H1 (cell line): ENCODE measurements around the gene MEF2A. TPM values are rescaled to one million over a fixed set of nuclear protein-coding genes. Genes with fewer than 3 reads are reported as not detected.

Experiments used
- CTCF ChIA-PET: fragments of 300-600 bp; sonication (Branson Sonifier 250); formaldehyde crosslinking; loops from one replicate; lab custom pipeline; 2021; ENCODE audit not compliant: partially characterized antibody; lab: Charles Lee
- POLR2A ChIA-PET: fragments of 300-600 bp; sonication (Branson Sonifier 250); formaldehyde crosslinking; loops from one replicate; lab custom pipeline; 2021; ENCODE audit warnings: inconsistent platforms; ENCODE audit not compliant: partially characterized antibody; lab: Charles Lee
- DNase-seq, 2 experiments: peaks; one replicate each; pipeline versions ENCODE4 v3.0.0 to v3.0.0-alpha.2; 2010 to 2022; ENCODE audit warnings: low spot score in 2 of 2, low read depth in 1 of 2, mixed read lengths in 1 of 2
- FAIRE-seq: peaks from 2 replicates; lab custom pipeline; 2011; peaks lifted over from hg19 to GRCh38; lab: Jason Lieb, UNC
- H2AFZ ChIP-seq: 2 replicates; pipeline ENCODE4 v1.8.1; 2012; ENCODE audit warnings: low read length, inconsistent platforms
- H2AK5ac ChIP-seq: 2 replicates; pipeline ENCODE4 v1.6.1; 2013; ENCODE audit warnings: low read depth, low read length
- H2BK120ac ChIP-seq: replicated peaks from 2 replicates; pipeline ENCODE3; 2013; ENCODE audit warnings: low read depth, low read length, inconsistent platforms
- H2BK12ac ChIP-seq: 2 replicates; pipeline ENCODE4 v1.6.1; 2013; ENCODE audit warnings: low read depth, low read length
- H2BK15ac ChIP-seq: 2 replicates; pipeline ENCODE4 v1.6.1; 2013; ENCODE audit warnings: low read length
- H2BK20ac ChIP-seq: 2 replicates; pipeline ENCODE4 v1.6.1; 2013; ENCODE audit warnings: low read length
- H2BK5ac ChIP-seq: 2 replicates; pipeline ENCODE4 v1.6.1; 2013; ENCODE audit warnings: low read depth, low read length
- H3K14ac ChIP-seq: 2 replicates; pipeline ENCODE4 v1.6.1; 2013; ENCODE audit warnings: inconsistent platforms; ENCODE audit not compliant: insufficient read length
- H3K18ac ChIP-seq: 2 replicates; pipeline ENCODE4 v1.6.1; 2013; ENCODE audit warnings: low read length; ENCODE audit errors: extremely low read depth
- H3K23ac ChIP-seq: 2 replicates; pipeline ENCODE4 v1.6.1; 2013; ENCODE audit warnings: inconsistent platforms; ENCODE audit not compliant: insufficient read length
- H3K23me2 ChIP-seq: 2 replicates; pipeline ENCODE4 v1.6.1; 2013; ENCODE audit warnings: low read depth, low read length
- H3K27ac ChIP-seq: 2 replicates; pipeline ENCODE4 v1.6.1; 2011; ENCODE audit warnings: low read depth, low read length, inconsistent platforms
- H3K27me3 ChIP-seq, 4 experiments: replicated peaks in 1 of 4; 1 replicate in 1 of 4; 2 replicates in 3 of 4; pipeline versions ENCODE4 v1.6.1 to v1.8.1; 2011 to 2013; ENCODE audit warnings: low read length in 3 of 4, mild to moderate bottlenecking in 3 of 4, inconsistent platforms in 2 of 4, mixed read lengths in 2 of 4, moderate library complexity in 1 of 4; ENCODE audit not compliant: control insufficient read depth in 3 of 4, insufficient read depth in 3 of 4; ENCODE audit errors: extremely low read depth in 1 of 4
- H3K36me3 ChIP-seq, 4 experiments: 2 replicates each; pipeline versions ENCODE4 v1.6.1 to v1.8.1; 2011 to 2013; ENCODE audit warnings: mild to moderate bottlenecking in 4 of 4, low read length in 3 of 4, moderate library complexity in 2 of 4, control low read depth in 1 of 4, inconsistent platforms in 1 of 4; ENCODE audit not compliant: insufficient read depth in 4 of 4, control insufficient read depth in 2 of 4
- H3K4ac ChIP-seq: replicated peaks from 2 replicates; pipeline ENCODE3; 2013; ENCODE audit warnings: low read length, low read depth, mixed read lengths, inconsistent platforms; ENCODE audit not compliant: insufficient read length
- H3K4me1 ChIP-seq, 4 experiments: replicated peaks in 1 of 4; 1 replicate in 1 of 4; 2 replicates in 3 of 4; pipeline versions ENCODE4 v1.6.1 to v1.8.1; 2011 to 2013; ENCODE audit warnings: low read length in 3 of 4, inconsistent platforms in 2 of 4, mixed read lengths in 1 of 4; ENCODE audit not compliant: insufficient read depth in 4 of 4, control insufficient read depth in 3 of 4
- H3K4me2 ChIP-seq, 2 experiments: 2 replicates each; pipeline versions ENCODE4 v1.6.1 to v1.8.1; 2011 to 2013; ENCODE audit warnings: low read depth in 2 of 2, low read length in 2 of 2, control low read depth in 1 of 2, inconsistent platforms in 1 of 2, mild to moderate bottlenecking in 1 of 2; ENCODE audit not compliant: insufficient read depth in 1 of 2
- H3K4me3 ChIP-seq, 4 experiments: fragments of 200-600, 300-600 bp in 1 of 4; sonication (generic), shearing (Covaris generic), sonication (Bioruptor Twin) in 1 of 4; 2 replicates each; pipeline versions ENCODE4 v1.5.1 to v1.8.1; 2011 to 2016; ENCODE audit warnings: low read length in 4 of 4, low read depth in 3 of 4, control low read depth in 2 of 4, inconsistent platforms in 2 of 4, mild to moderate bottlenecking in 2 of 4, mixed read lengths in 1 of 4, moderate library complexity in 1 of 4; ENCODE audit not compliant: insufficient read depth in 2 of 4; ENCODE audit errors: extremely low read depth in 1 of 4
- H3K56ac ChIP-seq: replicated peaks from 2 replicates; pipeline ENCODE3; 2013; ENCODE audit warnings: low read depth, mild to moderate bottlenecking, mixed read lengths, low read length, inconsistent platforms; ENCODE audit not compliant: insufficient read length
- H3K79me1 ChIP-seq: 2 replicates; pipeline ENCODE4 v1.6.1; 2013; ENCODE audit warnings: low read depth, low read length, control low read depth
- H3K79me2 ChIP-seq, 2 experiments: 2 replicates each; pipeline versions ENCODE4 v1.6.1 to v1.8.1; 2012 to 2013; ENCODE audit warnings: low read length in 2 of 2, mild to moderate bottlenecking in 2 of 2, inconsistent platforms in 1 of 2; ENCODE audit not compliant: insufficient read depth in 2 of 2, control insufficient read depth in 1 of 2
- H3K9ac ChIP-seq, 4 experiments: replicated peaks in 1 of 4; 1 replicate in 1 of 4; 2 replicates in 3 of 4; pipeline versions ENCODE4 v1.6.1 to v1.8.1; 2011 to 2013; ENCODE audit warnings: low read depth in 3 of 4, low read length in 3 of 4, control low read depth in 2 of 4, mild to moderate bottlenecking in 2 of 4, moderate library complexity in 2 of 4, inconsistent platforms in 1 of 4; ENCODE audit errors: extremely low read depth in 1 of 4
- H3K9me3 ChIP-seq, 2 experiments: 2 replicates each; pipeline versions ENCODE4 v1.6.1 to v1.8.1; 2012 to 2013; ENCODE audit warnings: mild to moderate bottlenecking in 2 of 2, moderate library complexity in 2 of 2, control low read depth in 1 of 2, inconsistent platforms in 1 of 2, low read depth in 1 of 2, low read length in 1 of 2, mixed read lengths in 1 of 2; ENCODE audit not compliant: insufficient read depth in 2 of 2
- H4K20me1 ChIP-seq, 2 experiments: replicated peaks in 1 of 2; 2 replicates each; pipeline versions ENCODE3 to v1.8.1; 2011 to 2013; ENCODE audit warnings: inconsistent platforms in 2 of 2, low read length in 2 of 2, mild to moderate bottlenecking in 1 of 2; ENCODE audit not compliant: insufficient read depth in 2 of 2, control insufficient read depth in 1 of 2
- H4K5ac ChIP-seq: 2 replicates; pipeline ENCODE4 v1.6.1; 2013; ENCODE audit warnings: low read length, low read depth, mixed read lengths, inconsistent platforms; ENCODE audit not compliant: insufficient read length
- H4K8ac ChIP-seq: 2 replicates; pipeline ENCODE4 v1.8.0; 2013; ENCODE audit warnings: mild to moderate bottlenecking, moderate library complexity, low read length, inconsistent platforms; ENCODE audit not compliant: insufficient read depth; ENCODE audit errors: extremely low read depth
- H4K91ac ChIP-seq: replicated peaks from 2 replicates; pipeline ENCODE3; 2013; ENCODE audit warnings: low read length, mixed read lengths, inconsistent platforms; ENCODE audit not compliant: insufficient read length
- CHD1 ChIP-seq: IDR thresholded peaks from 2 replicates; pipeline ENCODE4 v1.6.1; 2012; ENCODE audit warnings: low read depth, low read length, improper control_type of control experiment
- WGBS, 2 experiments: shearing (Covaris generic) in 1 of 2; methylation state at CpG; one replicate each; pipeline versions ENCODE4 v1.1.6 to v1.1.7; 2013 to 2015; ENCODE audit warnings: low lambda C conversion rate in 2 of 2, mixed read lengths in 2 of 2, inconsistent platforms in 1 of 2, low coverage in 1 of 2, missing lambda C conversion rate in 1 of 2; ENCODE audit not compliant: insufficient replicate concordance in 2 of 2, insufficient coverage in 1 of 2, insufficient read length in 1 of 2; ENCODE audit errors: extremely low coverage in 1 of 2, missing lambda C conversion rate in 1 of 2; 5-methylcytosine and 5-hydroxymethylcytosine counted together
- polyA plus RNA-seq, 7 experiments: library from polyadenylated mRNA; depleted of rRNA in 3 of 7; stranded (reverse) in 5 of 7; unstranded in 2 of 7; fragments of >200 nt in 5 of 7; fragments of 200-250 nt in 2 of 7; gene quantifications; 1 replicate in 5 of 7; 2 replicates in 1 of 7; 4 replicates in 1 of 7; pipeline versions ENCODE4 v1.2.1 to v1.2.3, GENCODE V29; 2011 to 2013; ENCODE audit warnings: missing spikeins in 2 of 7, mixed read lengths in 2 of 7
- total RNA-seq: library from RNA; stranded (reverse); fragmentation: NEBNext Ultra II Directional; extraction: Animal tissue kit (Norgen Biotek cat#: 25700); gene quantifications from 2 replicates; pipeline ENCODE4 v1.2.1, GENCODE V29; 2021

Gene MEF2A
- total and polyA plus RNA-seq, 2 of the 8 experiments (the other 6 are each of a cell fraction or from before 2014, with no cell fraction given): 15.6 to 22.5 TPM

DNA sequence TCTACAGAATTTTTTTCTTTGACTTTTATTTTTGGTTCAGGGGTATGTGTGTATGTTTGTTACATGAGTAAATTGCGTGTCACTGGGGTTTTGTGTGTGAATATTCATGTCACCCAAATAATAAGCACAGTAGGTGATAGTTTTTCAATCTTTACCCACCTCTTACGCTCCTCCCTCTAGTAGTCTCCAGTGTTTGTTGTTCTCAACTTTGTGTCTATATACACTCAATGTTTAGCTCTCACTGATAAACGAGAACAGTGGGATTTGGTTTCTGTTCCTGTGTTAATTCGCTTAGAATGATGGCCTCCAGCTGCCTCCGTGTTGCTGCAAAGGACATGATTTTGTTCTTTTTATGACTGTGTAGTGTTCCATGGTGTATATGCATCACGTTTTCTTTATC is 54.4 kb downstream of the MEF2A start:
- H3K23me2 ChIP-seq: no peaks in the 10 kb centered on the region
- H2BK20ac ChIP-seq: no peak overlapping the region
- no peak overlapping the region for H4K8ac ChIP-seq
- H3K4ac ChIP-seq: no peak overlapping the region
- H3K14ac ChIP-seq: no peak overlapping the region
- peaks cover 0 to 7% (median under 1%) of the 10 kb centered on the region in 4 experiments; a peak in 2 of 8 replicates for H3K36me3 ChIP-seq
- no peak overlapping the region for H2BK120ac ChIP-seq
- H3K27me3 ChIP-seq: no peaks in the 10 kb centered on the region
- no peak overlapping the region for H3K4me3 ChIP-seq
- H3K4me2 ChIP-seq: no peak overlapping the region
- TF ChIP-seq CHD1: no peak
- no peaks in the 10 kb centered on the region for H4K20me1 ChIP-seq
- H2AK5ac ChIP-seq: 0 out of 2 replicates have a peak overlapping the region, but pooled peaks have one; percentile 61
- CTCF ChIA-PET: interaction anchor here (0.9 kb wide), 1 partner anchor 63 kb away, joined by 4 read pairs; no protein-coding TSS in a partner anchor
- peaks cover 3 to 8% of the 10 kb centered on the region in 2 experiments; a peak in 2 of 4 replicates for H3K9me3 ChIP-seq
- no peak overlapping the region; the same call in 1 of the 2 replicates for H3K27ac ChIP-seq
- no peak for FAIRE-seq
- H2BK12ac ChIP-seq: no peak overlapping the region
- no peak overlapping the region for H3K56ac ChIP-seq
- H4K5ac ChIP-seq: no peak overlapping the region
- POLR2A ChIA-PET: no interaction called here
- no peak overlapping the region for H3K9ac ChIP-seq
- no peak overlapping the region for H2BK5ac ChIP-seq
- no peak for DNase-seq
- WGBS, 2 experiments: 82% methylated on average over 6 of the region's 6 CpGs; no CpG with 5 or more reads in 1 of the 2 experiments
- peaks cover 0 to 6% (median 1%) of the 10 kb centered on the region in 4 experiments; a peak in 3 of 7 replicates for H3K4me1 ChIP-seq
- peaks cover 3 to 95% of the 10 kb centered on the region in 2 experiments; a peak in 3 of 4 replicates for H3K79me2 ChIP-seq
- no peak overlapping the region for H2AFZ ChIP-seq
- H3K79me1 ChIP-seq: peaks cover 2% of the 10 kb centered on the region
- H3K23ac ChIP-seq: no peak overlapping the region
- H2BK15ac ChIP-seq: no peak overlapping the region
- no peak overlapping the region for H3K18ac ChIP-seq
- no peak overlapping the region for H4K91ac ChIP-seq
